SK-N-SH treated with all-trans-retinoic acid at 6 μM for 48 hours (cell line): ENCODE results near the gene HIVEP2.

ENCODE experiments used
- ATAC-seq: fragments of 200-7000 bp; cut with Tn5 transposase; 3 replicates; pipeline ENCODE4 v1.9.1; 2020; ENCODE audit warnings: mild to moderate bottlenecking, moderate library complexity
- BACH2 ChIP-seq: fragments of 250-450 bp; sonication (Bioruptor Pico); IDR thresholded peaks from 2 replicates; pipeline ENCODE4 v1.9.0; 2021; ENCODE audit warnings: mild to moderate bottlenecking, borderline replicate concordance
- CREB5 ChIP-seq: fragments of 250-450 bp; sonication (Bioruptor Pico); IDR thresholded peaks from 2 replicates; pipeline ENCODE4 v1.5.1; 2020; ENCODE audit warnings: low read depth, mild to moderate bottlenecking, moderate library complexity
- CSDC2 ChIP-seq: fragments of 250-450 bp; sonication (Bioruptor Pico); IDR thresholded peaks from 2 replicates; pipeline ENCODE4 v1.5.0; 2020; ENCODE audit warnings: mild to moderate bottlenecking, moderate library complexity
- CSRNP3 ChIP-seq: fragments of 250-450 bp; sonication (Bioruptor Pico); IDR thresholded peaks from 2 replicates; pipeline ENCODE4 v1.5.1; 2021; ENCODE audit warnings: mild to moderate bottlenecking, moderate library complexity
- ESRRG ChIP-seq: fragments of 250-450 bp; sonication (Bioruptor Pico); IDR thresholded peaks from 2 replicates; pipeline ENCODE4 v1.6.1; 2021; ENCODE audit warnings: mild to moderate bottlenecking
- GLIS3 ChIP-seq: fragments of 250-450 bp; sonication (Bioruptor Pico); IDR thresholded peaks from 2 replicates; pipeline ENCODE4 v1.5.0; 2020; ENCODE audit warnings: mild to moderate bottlenecking, moderate library complexity
- ISL1 ChIP-seq: fragments of 250-450 bp; sonication (Bioruptor Pico); IDR thresholded peaks from 2 replicates; pipeline ENCODE4 v2.1.2; 2022; ENCODE audit warnings: mild to moderate bottlenecking, moderate library complexity
- OSR1 ChIP-seq: fragments of 250-450 bp; sonication (Bioruptor Pico); IDR thresholded peaks from 2 replicates; pipeline ENCODE4 v1.8.0; 2022; ENCODE audit warnings: moderate library complexity, mild to moderate bottlenecking, inconsistent platforms
- PATZ1 ChIP-seq: fragments of 250-450 bp; sonication (Bioruptor Pico); IDR thresholded peaks from 2 replicates; pipeline ENCODE4 v1.8.0; 2020; ENCODE audit warnings: mild to moderate bottlenecking, moderate library complexity, borderline replicate concordance
- POU6F1 ChIP-seq: fragments of 250-450 bp; sonication (Bioruptor Pico); IDR thresholded peaks from 2 replicates; pipeline ENCODE4 v1.8.0; 2021; ENCODE audit warnings: low read depth, mild to moderate bottlenecking, moderate library complexity, borderline replicate concordance
- PPARA ChIP-seq: fragments of 250-450 bp; sonication (Bioruptor Pico); IDR thresholded peaks from 2 replicates; pipeline ENCODE4 v1.5.0; 2020; ENCODE audit warnings: mild to moderate bottlenecking, borderline replicate concordance
- RARB ChIP-seq: fragments of 250-450 bp; sonication (Bioruptor Pico); IDR thresholded peaks from 2 replicates; pipeline ENCODE4 v1.8.0; 2021; ENCODE audit warnings: mild to moderate bottlenecking, moderate library complexity
- SNAI2 ChIP-seq: fragments of 250-450 bp; sonication (Bioruptor Pico); IDR thresholded peaks from 2 replicates; pipeline ENCODE4 v1.5.0; 2020; ENCODE audit warnings: mild to moderate bottlenecking, moderate library complexity
- TCF4 ChIP-seq: fragments of 250-450 bp; sonication (Bioruptor Pico); IDR thresholded peaks from 2 replicates; pipeline ENCODE4 v1.8.0; 2021; ENCODE audit warnings: mild to moderate bottlenecking, moderate library complexity, borderline replicate concordance
- TSHZ2 ChIP-seq: fragments of 250-450 bp; sonication (Bioruptor Pico); IDR thresholded peaks from 2 replicates; pipeline ENCODE4 v1.5.0; 2020; ENCODE audit warnings: mild to moderate bottlenecking, moderate library complexity
- ZC3H10 ChIP-seq: fragments of 250-450 bp; sonication (Bioruptor Pico); IDR thresholded peaks from 2 replicates; pipeline ENCODE4 v1.5.1; 2021; ENCODE audit warnings: mild to moderate bottlenecking, moderate library complexity
- ZFP30 ChIP-seq: fragments of 450-650 bp; formaldehyde crosslinking; IDR thresholded peaks from 2 replicates; pipeline ENCODE4 v1.5.0; 2022; ENCODE audit warnings: mild to moderate bottlenecking, moderate library complexity
- ZNF565 ChIP-seq: fragments of 450-650 bp; formaldehyde crosslinking; conservative IDR thresholded peaks from 2 replicates; pipeline ENCODE4 v1.5.0; 2020; ENCODE audit warnings: low read depth, mild to moderate bottlenecking, moderate library complexity
- ZNF70 ChIP-seq: fragments of 450-650 bp; formaldehyde crosslinking; IDR thresholded peaks from 2 replicates; pipeline ENCODE4 v1.5.0; 2020; ENCODE audit warnings: mild to moderate bottlenecking, moderate library complexity
- ZNF8 ChIP-seq: fragments of 450-650 bp; formaldehyde crosslinking; IDR thresholded peaks from 2 replicates; pipeline ENCODE4 v1.5.0; 2020; ENCODE audit warnings: mild to moderate bottlenecking, moderate library complexity

HIVEP2 gene

GRCh38 chr6:142900227-142900971, 44.6 kb downstream of the HIVEP2 start:
- no peak for ATAC-seq
- TF ChIP-seq ZNF8 (no peak), CSDC2 (CRISPR knock-in tag) (no peak), ZNF565 (no peak), OSR1 (no peak), ZFP30 (CRISPR knock-in tag) (no peak), PATZ1 (CRISPR knock-in tag) (no peak), PPARA (CRISPR knock-in tag) (no peak), ESRRG (CRISPR knock-in tag) (no peak), GLIS3 (CRISPR knock-in tag) (no peak), RARB (CRISPR knock-in tag) (no peak), TCF4 (CRISPR knock-in tag) (no peak), ZNF70 (CRISPR knock-in tag) (no peak), ISL1 (CRISPR knock-in tag) (no peak), BACH2 (CRISPR knock-in tag) (no peak)

GRCh38 chr6:142898927-142899895, 45.8 kb downstream of the HIVEP2 start:
- ATAC-seq = no peak
- TF ChIP-seq ISL1 (CRISPR knock-in tag) (no peak), PATZ1 (CRISPR knock-in tag) (no peak), PPARA (CRISPR knock-in tag) (no peak), CREB5 (CRISPR knock-in tag) (no peak), POU6F1 (CRISPR knock-in tag) (no peak)
- TF ChIP-seq, all 23 proteins: peak for 0

GRCh38 chr6:142897659-142898058, 47.3 kb downstream of the HIVEP2 start:
- no peak for ATAC-seq
- no peak for TF ChIP-seq ZFP30 (CRISPR knock-in tag)
- TF ChIP-seq ZC3H10 (CRISPR knock-in tag) = no peak
- no peak for TF ChIP-seq BACH2 (CRISPR knock-in tag)
- TF ChIP-seq GLIS3 (CRISPR knock-in tag) = no peak
- no peak for TF ChIP-seq TSHZ2
- TF ChIP-seq CSRNP3 = no peak
- no peak for TF ChIP-seq TCF4 (CRISPR knock-in tag)
- no peak for TF ChIP-seq CREB5 (CRISPR knock-in tag)
- no peak for TF ChIP-seq SNAI2 (CRISPR knock-in tag)
- TF ChIP-seq CSDC2 (CRISPR knock-in tag) = no peak
- no peak for TF ChIP-seq ZNF8
- TF ChIP-seq PATZ1 (CRISPR knock-in tag) = no peak
- TF ChIP-seq RARB (CRISPR knock-in tag) = no peak
